Right renal pelvis (tissue), 4 donors: Measurements from ENCODE around the gene F12. TPM values are rescaled to one million over a fixed set of nuclear protein-coding genes. Genes with fewer than 3 reads are reported as not detected.
"Not testable (repeated sequence)": the region's sequence is repeated elsewhere in the genome, so short reads cannot be mapped to it uniquely, and the experiment has no call there.

ENCODE experiments used
- DNase-seq, 4 donors: peaks; one replicate each; pipeline ENCODE4 v3.0.0-alpha.2; 2013; ENCODE audit warnings: low read depth in 4 of 4, low spot score in 3 of 4, missing footprints in 1 of 4
- polyA plus RNA-seq, 4 donors: library from polyadenylated mRNA; unstranded; fragments of 120-200 nt; gene quantifications; one replicate each; pipeline ENCODE4 v1.2.1, GENCODE V29; 2013; ENCODE audit not compliant: insufficient read length in 4 of 4

F12 gene
- polyA plus RNA-seq, 4 donors = 4.6 to 11.3 (median 5.8) TPM

DNA sequence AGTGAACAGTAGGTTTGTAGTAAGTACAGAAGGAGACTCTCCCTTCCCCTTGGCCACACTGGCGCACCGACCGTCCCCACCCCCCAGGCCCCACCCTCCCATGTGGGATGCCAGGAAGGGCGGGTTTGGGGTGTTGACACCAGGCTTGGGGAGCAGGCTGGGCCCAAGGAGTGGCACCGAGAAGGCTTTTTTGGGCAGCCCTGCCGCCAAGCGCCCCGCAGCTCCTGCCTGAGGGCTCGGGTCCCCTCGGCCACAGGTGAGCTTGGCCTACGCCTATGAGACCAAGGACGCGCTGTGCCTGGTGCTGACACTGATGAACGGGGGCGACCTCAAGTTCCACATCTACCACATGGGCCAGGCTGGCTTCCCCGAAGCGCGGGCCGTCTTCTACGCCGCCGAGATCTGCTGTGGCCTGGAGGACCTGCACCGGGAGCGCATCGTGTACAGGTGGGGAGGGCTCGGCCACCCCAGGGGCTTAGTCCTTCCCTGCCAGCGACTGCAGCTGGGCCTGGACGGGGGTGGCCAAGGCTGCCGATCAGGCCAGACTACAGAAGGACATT lies 24.4 kb upstream of the F12 start:
- DNase-seq = no peak

DNA sequence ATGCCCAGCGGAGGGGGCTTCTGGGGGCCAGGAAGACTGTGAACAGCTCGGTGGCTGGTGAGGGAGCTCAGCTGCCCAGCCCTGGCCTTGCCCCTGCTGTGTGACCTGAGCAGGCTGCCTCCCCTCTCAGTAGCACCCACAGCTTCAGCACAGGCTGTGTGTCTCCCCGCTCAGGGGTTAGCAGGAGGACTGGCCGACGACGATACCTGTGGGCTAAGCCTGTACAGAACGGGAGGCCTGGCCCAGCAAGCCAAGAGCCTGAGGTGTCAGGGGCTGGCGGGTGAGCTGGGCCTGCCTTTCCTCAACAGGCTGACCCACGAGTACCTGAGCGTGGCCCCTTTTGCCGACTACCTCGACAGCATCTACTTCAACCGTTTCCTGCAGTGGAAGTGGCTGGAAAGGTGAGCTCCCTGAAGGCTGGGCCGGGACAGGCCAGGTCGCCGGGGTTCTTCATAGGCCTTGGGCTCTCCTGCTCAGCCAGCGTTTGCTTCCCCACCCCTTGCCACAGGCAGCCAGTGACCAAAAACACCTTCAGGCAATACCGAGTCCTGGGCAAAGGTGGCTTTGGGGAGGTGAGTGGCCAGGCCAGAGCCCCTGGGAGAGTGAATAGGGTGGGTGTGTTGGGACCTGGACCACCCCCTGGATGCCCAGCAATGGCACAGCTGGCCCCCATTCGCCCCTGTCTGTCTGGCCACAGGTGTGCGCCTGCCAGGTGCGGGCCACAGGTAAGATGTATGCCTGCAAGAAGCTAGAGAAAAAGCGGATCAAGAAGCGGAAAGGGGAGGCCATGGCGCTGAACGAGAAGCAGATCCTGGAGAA lies 23.7 kb upstream of the F12 start:
- DNase-seq = no peak

DNA sequence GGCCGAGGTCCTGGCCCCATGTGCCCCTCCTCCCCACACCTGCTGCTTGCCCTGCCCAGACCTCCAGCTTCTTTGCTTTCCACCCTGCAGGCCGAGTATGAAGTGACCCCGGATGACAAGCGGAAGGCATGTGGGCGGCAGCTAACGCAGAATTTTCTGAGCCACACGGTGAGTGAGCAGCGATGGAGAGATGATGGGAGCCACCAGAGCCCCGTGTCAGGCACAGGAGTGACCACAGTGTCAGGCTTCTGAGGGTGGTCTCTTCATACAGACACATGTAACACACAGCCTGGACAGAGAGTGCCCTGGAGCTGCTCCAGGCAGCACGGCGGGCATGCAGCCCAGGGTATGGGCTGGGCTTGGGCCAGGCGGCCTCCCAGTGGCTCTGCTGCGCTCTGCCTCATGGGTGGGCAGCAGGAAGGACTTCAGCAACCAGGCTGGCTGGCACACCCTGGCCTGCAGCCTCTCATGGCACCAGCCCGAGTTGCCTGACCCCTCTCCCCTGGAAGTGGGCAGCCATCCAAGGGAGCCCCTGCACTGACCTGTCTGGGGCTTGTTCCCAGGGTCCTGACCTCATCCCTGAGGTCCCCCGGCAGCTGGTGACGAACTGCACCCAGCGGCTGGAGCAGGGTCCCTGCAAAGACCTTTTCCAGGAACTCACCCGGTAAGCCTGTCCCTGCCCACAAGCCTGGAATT lies 22.9 kb upstream of the F12 start:
- no peak for DNase-seq

DNA sequence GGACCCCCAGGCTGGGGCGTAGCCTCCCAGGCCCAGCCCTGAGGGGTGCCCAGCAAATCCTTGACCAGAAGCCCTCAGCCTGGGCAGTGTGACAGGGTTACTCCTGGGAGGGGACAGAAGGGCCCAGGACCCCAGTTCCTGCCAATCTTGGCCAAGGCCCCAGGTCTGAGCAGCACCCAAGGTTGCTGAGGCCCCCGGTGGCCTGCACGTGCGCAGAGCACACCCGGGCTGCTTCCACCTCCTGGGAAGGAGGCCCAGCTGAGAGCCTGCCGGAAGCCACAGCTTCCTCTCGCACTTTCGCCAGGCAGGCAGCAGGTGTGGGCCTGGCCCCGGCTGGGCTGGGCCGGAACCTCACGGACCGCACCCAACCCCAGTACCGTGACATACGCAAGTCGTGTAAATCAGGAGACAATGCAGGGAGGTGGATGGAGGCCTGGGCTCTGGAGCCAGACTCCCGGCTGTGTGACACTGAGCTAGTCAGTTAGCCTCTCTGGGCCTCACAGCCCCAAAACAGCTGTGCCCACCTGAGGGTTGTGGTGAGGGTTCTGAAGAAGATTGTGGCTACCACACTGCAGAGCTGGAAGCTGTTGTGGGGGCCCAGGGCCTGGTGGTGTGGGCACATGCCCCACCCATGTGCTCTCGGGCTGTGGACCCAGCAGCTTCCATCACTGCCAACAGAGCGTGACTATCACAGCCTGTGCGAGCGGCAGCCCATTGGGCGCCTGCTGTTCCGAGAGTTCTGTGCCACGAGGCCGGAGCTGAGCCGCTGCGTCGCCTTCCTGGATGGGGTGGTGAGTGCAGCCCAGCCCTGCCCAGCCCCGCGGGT lies 22.2 kb upstream of the F12 start:
- no peak for DNase-seq

DNA sequence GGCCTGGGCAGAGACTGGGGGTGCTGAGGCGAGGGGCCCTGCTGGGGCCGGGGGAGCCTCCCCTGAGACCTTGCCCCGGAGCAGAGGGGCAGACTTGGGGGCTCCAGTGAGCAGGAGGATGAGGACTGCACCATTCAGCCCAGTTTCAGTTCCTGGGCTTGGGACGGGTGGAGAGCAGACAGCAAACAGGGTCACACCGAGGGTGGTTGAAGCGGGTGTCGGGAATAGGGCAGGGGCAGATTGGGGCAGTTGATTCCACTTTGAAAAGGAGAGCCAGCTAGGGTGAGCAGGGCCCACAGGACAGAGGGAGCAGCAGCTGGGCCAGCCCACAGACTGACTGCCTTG lies 21.6 kb upstream of the F12 start:
- no peak for DNase-seq

DNA sequence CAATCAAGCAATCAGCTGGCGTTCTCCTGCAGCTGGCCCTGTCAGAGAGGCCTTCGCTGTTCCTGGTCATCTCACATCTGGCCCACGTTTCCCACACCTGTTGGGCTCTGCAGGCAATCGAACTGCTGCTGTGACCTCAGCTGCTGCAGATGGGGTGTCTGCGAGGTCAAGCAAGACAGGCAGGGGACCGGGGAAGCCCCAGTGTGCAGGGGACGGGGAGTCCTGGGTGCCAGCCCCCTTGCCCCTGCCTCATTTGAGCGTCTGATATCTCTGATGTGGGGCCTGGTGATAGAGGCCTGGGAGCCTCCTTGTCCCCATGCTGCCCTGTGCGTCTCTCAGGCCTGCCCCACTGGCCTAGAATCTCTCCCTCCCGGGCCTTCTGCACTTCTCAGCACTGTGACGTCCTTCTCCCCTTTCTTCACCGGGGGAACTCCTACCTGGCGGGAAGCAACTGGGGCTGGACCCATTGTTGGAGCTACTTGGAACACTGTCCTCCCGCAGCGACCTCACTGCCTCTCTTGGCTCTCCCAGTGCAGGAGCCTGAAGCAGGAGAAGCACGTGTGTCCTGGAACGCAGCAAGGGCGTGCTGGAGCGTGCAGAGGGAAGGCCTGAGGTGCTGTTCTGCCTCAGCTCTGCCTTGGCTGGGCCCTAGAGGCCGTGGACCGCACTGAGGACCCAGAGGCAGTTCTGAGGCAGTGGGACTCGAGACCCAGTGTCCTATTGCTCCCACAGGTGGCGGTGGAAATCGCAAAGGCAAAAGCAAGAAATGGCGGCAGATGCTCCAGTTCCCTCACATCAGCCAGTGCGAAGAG lies 21.0 kb upstream of the F12 start:
- no peak for DNase-seq

DNA sequence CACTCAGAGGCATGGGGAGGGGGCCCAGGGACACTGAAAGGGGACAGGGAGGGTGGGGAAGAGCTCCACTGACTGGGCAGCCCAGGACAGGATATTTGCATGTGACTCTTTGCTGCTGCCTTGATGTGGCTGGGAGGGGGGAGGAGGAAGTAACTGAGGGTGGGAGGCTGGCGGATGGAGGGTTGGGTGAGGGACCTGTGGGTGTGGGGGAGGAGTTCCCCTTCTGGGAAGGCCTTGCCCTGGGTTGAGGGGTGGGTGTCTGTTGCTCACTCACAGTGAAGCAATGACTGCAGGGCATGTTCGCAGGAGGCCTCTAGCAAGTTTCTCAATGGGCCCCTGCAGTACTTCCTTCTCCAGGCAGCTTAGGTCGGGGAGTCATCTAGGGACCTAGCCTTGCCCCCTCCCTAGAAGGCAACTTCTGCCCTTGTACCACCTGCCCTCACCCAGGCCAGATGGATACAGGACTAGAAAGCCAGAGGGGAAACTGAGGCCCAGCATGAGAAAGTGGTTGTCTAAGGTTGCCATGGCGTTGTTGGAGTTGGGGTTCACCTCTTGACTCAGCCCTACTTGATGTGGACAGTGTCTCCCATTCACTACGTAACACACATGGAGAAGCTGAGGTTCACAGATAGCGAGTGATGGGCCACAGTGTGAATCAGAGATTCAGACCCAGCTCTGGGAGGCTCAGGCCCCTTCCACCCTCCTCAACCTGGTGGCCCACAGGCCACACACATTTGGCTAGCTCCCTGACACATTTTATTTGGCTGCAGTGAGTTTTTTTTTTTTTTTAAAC lies 20.1 kb upstream of the F12 start:
- no peak for DNase-seq

DNA sequence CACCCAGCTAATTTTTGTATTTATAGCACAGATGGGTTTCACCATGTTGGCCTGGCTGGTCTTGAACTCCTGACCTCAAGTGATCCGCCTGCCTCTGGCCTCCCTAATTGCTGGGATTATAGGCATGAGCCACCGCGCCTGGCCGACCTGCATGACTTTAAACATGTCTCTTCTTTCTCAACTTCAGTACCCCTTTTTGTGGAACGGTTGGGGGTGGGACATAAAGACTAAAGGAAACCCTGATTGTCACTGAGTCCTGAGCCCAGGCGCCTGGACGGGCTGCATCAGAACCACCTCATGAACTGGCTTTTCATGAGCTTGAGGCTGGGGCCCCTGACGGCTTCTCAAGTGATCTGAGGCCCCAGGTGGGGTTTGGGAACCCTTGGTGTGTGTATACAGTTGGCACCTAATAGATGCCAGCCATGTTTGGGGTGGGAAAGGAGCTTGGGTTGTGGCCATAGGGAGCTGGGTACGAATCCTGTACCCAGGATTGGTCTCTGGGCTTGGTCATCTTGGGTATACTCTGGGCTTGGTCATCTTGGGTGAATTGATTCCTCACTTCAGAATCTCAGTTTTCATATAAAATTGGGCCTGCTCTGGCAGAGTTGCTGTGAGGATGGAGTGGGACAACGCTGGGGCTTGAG lies 19.3 kb upstream of the F12 start:
- no peak for DNase-seq

DNA sequence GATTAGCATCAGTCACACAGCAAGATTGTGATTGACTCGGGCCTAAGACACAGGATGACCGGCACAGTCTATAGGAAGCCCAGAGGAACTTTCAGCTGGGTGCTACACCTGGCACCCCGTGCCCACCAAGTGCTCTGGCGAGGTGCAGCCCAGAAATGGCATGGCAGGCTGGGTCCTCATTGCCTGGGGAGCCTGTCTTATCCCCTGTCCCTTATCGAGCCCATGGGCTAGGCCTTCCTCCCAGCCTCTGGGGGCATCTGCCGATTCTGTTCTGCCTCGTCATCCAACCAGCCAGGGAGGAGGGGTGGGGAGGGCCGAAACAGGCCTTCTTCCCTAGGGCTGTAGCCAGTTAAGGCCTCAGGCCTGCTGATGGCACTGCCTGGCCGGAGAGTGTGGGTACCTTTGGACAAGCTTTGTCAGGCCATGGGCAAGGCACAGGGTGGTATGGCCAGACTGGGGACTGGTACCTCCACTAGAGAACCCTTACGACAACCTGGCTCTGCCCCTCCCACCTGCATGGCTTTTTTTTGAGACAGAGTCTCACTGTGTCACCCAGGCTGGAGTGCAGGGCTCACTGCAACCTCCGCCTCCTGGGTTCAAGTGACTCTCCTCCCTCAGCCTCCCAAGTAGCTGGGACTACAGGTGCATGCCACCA lies 18.7 kb upstream of the F12 start:
- no peak for DNase-seq

DNA sequence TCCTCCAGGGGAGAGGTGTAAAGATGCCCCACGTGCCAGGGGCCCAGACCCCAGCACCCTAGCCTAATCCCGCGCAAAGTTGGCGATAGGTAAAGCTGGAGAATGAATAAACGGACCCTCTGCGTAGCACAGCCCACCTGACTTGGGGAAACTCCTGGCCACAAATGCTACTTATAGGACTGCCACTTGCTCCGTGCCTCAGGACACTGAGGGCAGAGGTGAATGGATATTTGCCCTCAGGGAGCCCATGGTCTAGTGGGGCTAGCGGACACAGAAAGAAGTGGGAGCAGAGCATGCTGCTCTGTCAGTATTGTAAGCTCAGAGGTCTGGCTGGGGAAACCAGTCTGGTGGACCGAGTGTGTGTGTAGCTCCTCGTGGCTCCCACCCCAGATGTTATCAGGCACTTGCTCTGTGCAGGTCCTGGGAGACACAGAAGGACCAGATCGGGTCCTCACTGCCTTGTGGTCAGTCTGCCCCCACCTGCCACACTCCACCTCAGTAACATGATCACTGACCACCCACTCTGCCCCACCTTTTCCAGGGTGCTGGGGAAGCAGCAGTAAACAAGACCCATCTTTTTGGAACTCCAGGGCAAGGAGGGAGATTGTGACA lies 18.0 kb upstream of the F12 start:
- no peak for DNase-seq

DNA sequence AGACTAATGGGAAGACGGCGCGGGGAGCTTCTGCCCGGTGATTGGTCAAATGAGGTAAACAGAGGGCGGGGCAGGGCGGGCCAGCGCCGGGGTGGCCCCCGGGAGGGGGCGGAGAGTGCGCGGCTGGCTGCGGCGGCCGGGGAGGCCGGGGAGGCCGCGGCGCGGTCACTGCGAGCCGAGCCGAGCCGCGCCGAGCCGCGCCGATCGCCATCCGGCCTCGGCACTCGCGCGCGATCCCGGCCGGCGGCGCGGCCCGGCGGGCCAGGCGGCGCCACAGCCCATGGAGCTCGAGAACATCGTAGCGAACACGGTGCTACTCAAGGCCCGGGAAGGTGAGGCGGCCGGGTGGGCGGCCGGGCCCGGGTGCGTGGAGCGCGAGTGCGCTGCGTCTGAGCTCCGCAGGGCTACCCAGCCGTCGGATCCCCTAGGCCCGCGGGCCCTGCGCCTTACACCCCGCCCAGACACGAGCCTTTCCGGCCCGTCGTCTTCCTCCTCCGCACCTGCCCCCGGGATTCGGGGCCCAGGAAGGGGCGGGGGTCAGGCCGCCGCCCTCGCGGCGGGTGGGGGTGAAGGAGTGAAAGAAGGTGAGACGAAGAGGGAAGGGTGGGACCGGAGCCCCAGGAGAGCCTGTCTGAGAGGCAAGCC lies 17.3 kb upstream of the F12 start, which contains the start of gene GRK6:
Gene GRK6 (plus strand): TSS at position 111 of the 645 bp plus-strand sequence. CDS start 170 bp downstream, at position 281.
- DNase-seq = no peak

DNA sequence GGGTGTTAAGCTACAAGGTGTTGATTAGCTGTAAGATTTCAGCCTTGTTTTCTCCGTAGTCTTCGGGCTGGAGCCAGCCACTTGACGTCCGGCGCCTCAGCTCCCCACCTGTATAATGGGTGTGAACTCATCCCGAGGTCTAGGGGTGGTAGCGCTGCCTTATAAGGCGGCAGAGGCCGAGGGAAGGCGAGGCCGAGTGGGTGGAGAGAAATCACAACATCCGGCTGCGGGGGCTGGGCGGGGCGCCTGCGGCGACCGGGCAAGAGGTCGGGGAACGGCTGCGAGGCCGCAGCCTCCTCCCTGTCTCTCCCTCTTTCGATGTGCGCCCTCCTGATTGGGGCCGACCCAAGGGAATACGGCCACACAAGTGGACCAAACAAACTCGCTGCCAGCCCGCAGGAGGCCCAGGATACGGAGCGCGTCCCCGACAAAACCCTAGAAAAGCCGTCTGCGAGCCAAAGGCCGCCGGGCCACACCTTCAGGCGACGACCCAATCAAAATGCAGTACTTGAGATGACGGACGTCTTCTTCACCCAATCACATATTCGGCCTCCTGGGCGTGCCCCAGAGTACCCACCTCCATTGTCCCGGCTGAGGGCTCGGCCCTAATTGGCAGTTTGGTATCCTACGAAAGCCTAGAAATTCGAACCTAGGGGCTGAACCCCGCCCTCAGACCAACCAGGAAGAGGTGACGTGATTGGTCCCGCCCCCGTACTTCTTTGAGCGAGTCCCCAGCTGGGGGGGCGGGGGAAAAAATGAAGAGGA lies 16.6 kb upstream of the F12 start:
- DNase-seq = peak; percentile 100

DNA sequence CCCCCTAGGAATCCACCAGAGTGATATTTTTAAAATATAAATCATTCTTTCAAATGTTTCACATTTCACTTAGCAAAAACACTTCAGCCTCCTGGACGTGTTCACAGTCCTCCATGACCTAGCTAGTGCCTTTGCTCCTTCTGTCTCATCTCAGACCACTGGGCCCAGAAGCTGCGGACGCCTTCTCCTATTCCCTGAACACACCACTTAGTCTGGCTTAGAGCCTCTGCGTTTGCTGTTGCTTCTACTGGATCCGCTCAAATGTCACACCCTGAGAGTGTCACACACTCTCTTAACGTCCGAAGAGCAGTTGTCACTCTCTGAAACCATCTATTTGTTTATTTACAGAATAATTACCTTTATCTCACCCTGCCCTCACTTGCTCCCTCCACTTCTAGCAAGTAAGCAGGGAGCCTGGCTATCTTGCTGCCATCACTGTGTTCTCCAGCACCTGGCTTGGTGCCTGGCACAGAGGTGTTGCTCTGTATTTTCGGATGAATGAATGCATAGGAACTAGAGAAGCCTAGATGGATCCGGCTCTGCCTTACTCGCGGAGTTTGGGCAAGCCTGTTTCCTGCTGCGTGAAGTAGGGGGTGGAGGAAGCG lies 15.9 kb upstream of the F12 start:
- DNase-seq = no peak

DNA sequence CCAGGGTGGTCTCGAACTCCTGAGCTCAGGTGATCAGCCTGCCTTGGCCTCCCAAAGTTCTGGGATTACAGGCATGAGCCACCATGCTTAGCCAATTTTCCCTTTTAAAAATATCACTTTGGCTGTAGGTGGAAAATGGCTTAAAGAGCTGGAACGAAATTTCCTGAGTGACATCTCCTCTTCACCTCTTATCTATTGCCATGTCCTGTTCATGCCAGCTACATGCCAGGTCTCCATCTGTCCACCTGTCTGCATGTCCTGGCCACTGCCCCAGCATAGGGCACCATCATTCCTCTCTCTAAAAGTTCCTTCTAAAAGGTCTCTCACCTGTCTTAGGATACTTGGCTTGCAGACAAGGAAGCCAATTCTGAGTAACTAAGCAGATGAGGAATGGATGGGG lies 14.3 kb upstream of the F12 start:
- DNase-seq = no peak

DNA sequence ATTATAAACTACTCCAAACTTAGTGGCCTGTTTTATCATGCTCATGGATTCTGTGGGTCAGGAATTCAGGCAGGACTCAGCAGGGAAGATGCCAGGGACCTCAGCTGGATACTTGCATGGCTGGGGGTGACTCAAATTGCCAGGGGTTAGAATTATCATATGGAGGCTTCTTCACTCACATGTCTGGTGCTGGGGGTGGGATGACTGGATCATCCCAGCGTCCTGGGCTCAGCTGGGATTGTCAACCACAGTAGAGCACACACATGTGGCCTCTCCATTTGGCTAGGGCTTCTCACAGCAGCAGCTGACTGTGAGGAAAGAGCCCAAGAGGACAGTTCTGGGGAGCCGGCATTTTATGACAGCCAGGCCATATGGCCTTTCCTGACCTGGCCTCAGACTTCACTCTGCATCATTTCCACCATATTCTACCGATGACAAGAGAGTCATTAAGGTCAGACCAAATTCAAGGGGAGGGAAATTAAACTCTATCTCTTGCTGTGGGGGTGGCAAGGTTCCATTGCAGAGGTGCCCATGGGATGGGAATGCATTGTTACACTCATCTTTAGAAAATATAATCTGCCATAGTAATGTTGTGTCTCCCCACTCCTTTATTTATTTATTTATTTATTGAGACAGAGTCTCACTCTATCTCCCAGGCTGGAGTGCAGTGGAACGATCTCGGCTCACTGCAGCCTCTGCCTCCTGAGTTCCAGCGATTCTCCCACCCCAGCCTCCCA lies 11.9 kb upstream of the F12 start:
- no peak for DNase-seq

DNA sequence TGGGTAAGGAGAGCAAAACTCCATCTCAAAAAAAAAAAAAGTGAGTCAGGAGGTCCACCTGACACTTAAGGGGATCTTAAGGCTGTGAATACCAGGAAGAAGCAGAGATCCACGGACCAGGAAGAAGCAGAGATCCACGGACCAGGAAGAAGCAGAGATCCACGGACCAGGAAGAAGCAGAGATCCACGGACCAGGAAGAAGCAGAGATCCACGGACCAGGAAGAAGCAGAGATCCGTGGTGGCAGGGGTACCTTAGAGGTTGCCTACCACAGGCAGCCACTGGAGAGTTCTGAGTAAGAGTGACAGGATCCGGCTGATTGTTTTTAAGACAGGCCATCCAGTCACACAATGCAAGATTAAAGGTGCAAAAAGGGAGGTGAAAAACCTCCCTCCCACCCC lies 11.1 kb upstream of the F12 start:
- not testable (repeated sequence) for DNase-seq
